Activated B cell treated with CpG ODN at 0.5 μM for 24 hours (primary cell): Measurements from ENCODE around the gene COL17A1. TPM values are rescaled to one million over a fixed set of nuclear protein-coding genes. Genes with fewer than 3 reads are reported as not detected.

ENCODE experiments used
- ATAC-seq: fragments of 200-7000 bp; cut with Tn5 transposase; one replicate; pipeline ENCODE4 v1.10.0; 2021; ENCODE audit warnings: low read depth, mild to moderate bottlenecking, moderate library complexity
- CTCF ChIA-PET: fragments of 350-600 bp; sonication (Branson Sonifier 250); formaldehyde crosslinking; loops from one replicate; lab custom pipeline; 2021; ENCODE audit warnings: antibody characterized with exemption; lab: Charles Lee
- POLR2A ChIA-PET: fragments of 350-600 bp; sonication (Branson Sonifier 250); formaldehyde crosslinking; loops from one replicate; lab custom pipeline; 2021; ENCODE audit warnings: antibody characterized with exemption; lab: Charles Lee
- DNase-seq: peaks from one replicate; pipeline ENCODE4 v3.0.0; 2022
- H3K27ac Mint-ChIP-seq: one replicate; pipeline ENCODE4 v1.8.0; 2020; ENCODE audit warnings: mixed read lengths
- H3K27me3 Mint-ChIP-seq: one replicate; pipeline ENCODE4 v1.8.0; 2021; ENCODE audit warnings: mixed read lengths
- H3K36me3 Mint-ChIP-seq: one replicate; pipeline ENCODE4 v1.8.0; 2021; ENCODE audit warnings: low read depth, mixed read lengths
- H3K4me1 Mint-ChIP-seq: one replicate; pipeline ENCODE4 v1.8.0; 2021; ENCODE audit warnings: mixed read lengths
- H3K4me3 Mint-ChIP-seq: one replicate; pipeline ENCODE4 v1.8.0; 2020; ENCODE audit warnings: mild to moderate bottlenecking, mixed read lengths
- H3K9me3 Mint-ChIP-seq: one replicate; pipeline ENCODE4 v1.8.0; 2020; ENCODE audit warnings: mixed read lengths
- intact Hi-C: fragments of 100-400 bp; cut with micrococcal nuclease; formaldehyde crosslinking; loops from one replicate; pipeline ENCODE4 v1.15.1; 2024
- total RNA-seq: library from RNA; stranded (reverse); gene quantifications from 2 replicates; pipeline ENCODE4 v1.2.3, GENCODE V29; 2022
- TF ChIP-seq, protein P1 (sequence below): fragments of 200-600 bp; IDR thresholded peaks from one replicate; pipeline ENCODE4 v1.8.0; 2022; ENCODE audit warnings: antibody characterized with exemption, mild to moderate bottlenecking

COL17A1 gene
- total RNA-seq, 1 donor from 2014 or later, result not detected

GRCh38 chr10:103990531-103990930 is 95.1 kb downstream of the COL17A1 start:
- ChIA-PET POLR2A (no interaction called here), CTCF (no interaction called here)
- ATAC-seq (no peak), DNase-seq (no peak)
- TF ChIP-seq, protein P1, sequence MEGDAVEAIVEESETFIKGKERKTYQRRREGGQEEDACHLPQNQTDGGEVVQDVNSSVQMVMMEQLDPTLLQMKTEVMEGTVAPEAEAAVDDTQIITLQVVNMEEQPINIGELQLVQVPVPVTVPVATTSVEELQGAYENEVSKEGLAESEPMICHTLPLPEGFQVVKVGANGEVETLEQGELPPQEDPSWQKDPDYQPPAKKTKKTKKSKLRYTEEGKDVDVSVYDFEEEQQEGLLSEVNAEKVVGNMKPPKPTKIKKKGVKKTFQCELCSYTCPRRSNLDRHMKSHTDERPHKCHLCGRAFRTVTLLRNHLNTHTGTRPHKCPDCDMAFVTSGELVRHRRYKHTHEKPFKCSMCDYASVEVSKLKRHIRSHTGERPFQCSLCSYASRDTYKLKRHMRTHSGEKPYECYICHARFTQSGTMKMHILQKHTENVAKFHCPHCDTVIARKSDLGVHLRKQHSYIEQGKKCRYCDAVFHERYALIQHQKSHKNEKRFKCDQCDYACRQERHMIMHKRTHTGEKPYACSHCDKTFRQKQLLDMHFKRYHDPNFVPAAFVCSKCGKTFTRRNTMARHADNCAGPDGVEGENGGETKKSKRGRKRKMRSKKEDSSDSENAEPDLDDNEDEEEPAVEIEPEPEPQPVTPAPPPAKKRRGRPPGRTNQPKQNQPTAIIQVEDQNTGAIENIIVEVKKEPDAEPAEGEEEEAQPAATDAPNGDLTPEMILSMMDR, result no peak
- intact Hi-C loops, result no loop called here
- Mint-ChIP-seq H3K27ac (no peak overlapping the region), H3K4me3 (no peak overlapping the region), H3K4me1 (peaks cover 15% of the 10 kb centered on the region), H3K27me3 (no peaks in the 10 kb centered on the region), H3K9me3 (no peaks in the 10 kb centered on the region), H3K36me3 (peaks cover 24% of the 10 kb centered on the region)

DNA sequence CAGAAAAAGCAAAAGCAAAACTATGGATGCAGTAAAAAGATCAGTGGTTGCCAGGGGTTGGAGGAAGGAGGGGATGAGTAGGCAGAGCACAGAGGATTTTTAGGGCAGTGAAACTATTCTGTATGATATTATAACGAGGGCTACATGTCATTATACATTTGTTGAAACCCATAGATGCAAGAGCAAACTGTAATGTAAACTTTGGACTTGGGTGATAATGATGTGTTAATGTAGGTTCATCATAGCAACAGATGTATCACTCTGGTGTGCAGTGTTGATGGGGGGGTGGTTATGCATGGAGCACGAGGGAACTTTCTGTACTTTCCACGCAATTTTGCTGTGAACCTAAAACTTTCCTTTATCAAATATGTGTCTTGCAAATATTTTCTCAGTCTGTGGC is 95.6 kb downstream of the COL17A1 start:
- H3K4me3 Mint-ChIP-seq, result no peak overlapping the region
- H3K36me3 Mint-ChIP-seq, result peaks cover 24% of the 10 kb centered on the region
- ChIA-PET CTCF (no interaction called here), POLR2A (no interaction called here)
- ATAC-seq, result no peak
- no peak overlapping the region for H3K27ac Mint-ChIP-seq
- H3K27me3 Mint-ChIP-seq, result no peaks in the 10 kb centered on the region
- no peaks in the 10 kb centered on the region for H3K9me3 Mint-ChIP-seq
- DNase-seq, result no peak
- TF ChIP-seq, protein P1, result no peak
- peaks cover 16% of the 10 kb centered on the region for H3K4me1 Mint-ChIP-seq
- intact Hi-C loops, result no loop called here

GRCh38 chr10:103986360-103986759 is 99.3 kb downstream of the COL17A1 start:
- H3K4me3 Mint-ChIP-seq, result no peak overlapping the region
- CTCF ChIA-PET, result no interaction called here
- H3K27ac Mint-ChIP-seq, result no peak overlapping the region

GRCh38 chr10:103985726-103986125 is 100.0 kb downstream of the COL17A1 start:
- intact Hi-C loops, result no loop called here
- Mint-ChIP-seq H3K9me3 (no peaks in the 10 kb centered on the region), H3K4me1 (peaks cover 47% of the 10 kb centered on the region)

More at GRCh38 chr10:103986360-103986759, 99.3 kb downstream of the COL17A1 start:
- no peaks in the 10 kb centered on the region for H3K27me3 Mint-ChIP-seq
- POLR2A ChIA-PET, result no interaction called here
- H3K4me1 Mint-ChIP-seq, result peaks cover 43% of the 10 kb centered on the region
- peaks cover 4% of the 10 kb centered on the region for H3K36me3 Mint-ChIP-seq
- ATAC-seq, result peak; percentile 25
- intact Hi-C loops, result no loop called here
- TF ChIP-seq, protein P1, result no peak
- DNase-seq, result no peak
- H3K9me3 Mint-ChIP-seq, result no peaks in the 10 kb centered on the region

DNA sequence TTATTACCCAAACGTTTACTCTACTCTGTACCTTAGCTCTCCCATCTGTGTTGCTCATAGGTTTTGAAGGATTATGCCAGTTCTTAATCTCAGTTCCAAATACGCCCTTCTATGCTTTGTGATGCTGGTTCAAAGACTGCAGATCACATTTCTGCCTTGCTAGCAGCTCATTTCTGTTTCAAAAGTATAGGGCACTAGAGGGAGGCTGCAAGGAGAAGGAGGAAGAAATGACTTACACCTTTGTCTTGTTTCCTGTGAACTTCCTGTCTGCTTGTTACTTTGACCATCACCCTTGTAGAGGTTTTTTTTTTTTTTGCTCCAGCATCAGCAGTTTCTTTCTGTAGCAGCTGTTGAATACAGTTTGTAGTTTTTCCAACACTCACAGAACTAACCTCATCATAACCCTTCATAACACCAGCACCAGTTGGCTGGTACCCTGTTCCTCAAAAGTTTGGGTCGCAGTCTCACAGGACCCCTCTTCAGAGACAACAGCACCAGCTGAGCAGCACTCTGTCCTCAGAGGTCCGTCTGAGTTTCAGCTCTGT is 102.2 kb downstream of the COL17A1 start:
- TF ChIP-seq, protein P1, result no peak
- intact Hi-C loops, result loop anchor here (1.0 to 2.0 kb wide), 2 partner anchors 15 to 95 kb away; no protein-coding TSS in a partner anchor
- POLR2A ChIA-PET, result interaction anchor here (0.7 to 1.0 kb wide), 5 partner anchors 16 to 138 kb away, joined by 3 to 5 read pairs (median 3); partner anchors contain the start of genes SFR1, SLK and STN1
- no peaks in the 10 kb centered on the region for H3K27me3 Mint-ChIP-seq
- H3K4me3 Mint-ChIP-seq, result peak overlapping the region; percentile 41
- no peaks in the 10 kb centered on the region for H3K36me3 Mint-ChIP-seq
- CTCF ChIA-PET, result interaction anchor here (1.2 to 2.2 kb wide), 2 partner anchors 95 to 138 kb away, joined by 4 to 6 read pairs; partner anchors contain the start of gene SFR1
- ATAC-seq, result peak; percentile 66
- DNase-seq, result no peak
- H3K9me3 Mint-ChIP-seq, result no peaks in the 10 kb centered on the region
- H3K4me1 Mint-ChIP-seq, result peaks cover 50% of the 10 kb centered on the region
- peak overlapping the region; percentile 74 for H3K27ac Mint-ChIP-seq

More at GRCh38 chr10:103985726-103986125, 100.0 kb downstream of the COL17A1 start:
- H3K36me3 Mint-ChIP-seq, result peaks cover 2% of the 10 kb centered on the region
- H3K4me3 Mint-ChIP-seq, result no peak overlapping the region
- no peaks in the 10 kb centered on the region for H3K27me3 Mint-ChIP-seq
- DNase-seq (no peak), ATAC-seq (no peak)
- ChIA-PET CTCF (no interaction called here), POLR2A (no interaction called here)
- TF ChIP-seq, protein P1, result no peak
- H3K27ac Mint-ChIP-seq, result no peak overlapping the region
